Ovary (tissue), 3 donors: Measurements from ENCODE around the gene TBL2.

ENCODE experiments used
- CTCF ChIP-seq, 3 donors: fragments of 450-650 bp in 2 of 3; fragments of 200-600 bp in 1 of 3; IDR thresholded peaks; one replicate each; pipeline versions ENCODE4 v1.5.1 to v1.8.0; 2016 to 2022; ENCODE audit warnings: antibody characterized with exemption in 3 of 3, mild to moderate bottlenecking in 1 of 3
- EP300 ChIP-seq: sonication (generic); formaldehyde crosslinking; IDR thresholded peaks from one replicate; pipeline ENCODE4 v1.6.1; 2017; ENCODE audit warnings: antibody characterized with exemption
- POLR2A ChIP-seq: fragments of 450-650 bp; IDR thresholded peaks from one replicate; pipeline ENCODE4 v1.6.1; 2017; ENCODE audit warnings: antibody characterized with exemption, mild to moderate bottlenecking, moderate library complexity
- donor health status: DM: no; HTN: no; CAD: no.

GRCh38 chr7:73547841-73548240, 30.5 kb downstream of the TBL2 start:
- TF ChIP-seq POLR2A (no peak), CTCF (IDR thresholded peaks at IDR 0.05) (no peak), EP300 (no peak)
